HG03103 (cell line): ENCODE results near the gene ALDH3B2.
"Not testable (repeated sequence)": the region's sequence is repeated elsewhere in the genome, so short reads cannot be mapped to it uniquely, and the experiment has no call there.

Source experiments
- ATAC-seq: cut with Tn5 transposase; IDR thresholded peaks from one replicate; pipeline ENCODE4 v1.9.1; 2021; ENCODE audit warnings: low read depth; ENCODE audit not compliant: unreplicated experiment

ALDH3B2 gene

DNA sequence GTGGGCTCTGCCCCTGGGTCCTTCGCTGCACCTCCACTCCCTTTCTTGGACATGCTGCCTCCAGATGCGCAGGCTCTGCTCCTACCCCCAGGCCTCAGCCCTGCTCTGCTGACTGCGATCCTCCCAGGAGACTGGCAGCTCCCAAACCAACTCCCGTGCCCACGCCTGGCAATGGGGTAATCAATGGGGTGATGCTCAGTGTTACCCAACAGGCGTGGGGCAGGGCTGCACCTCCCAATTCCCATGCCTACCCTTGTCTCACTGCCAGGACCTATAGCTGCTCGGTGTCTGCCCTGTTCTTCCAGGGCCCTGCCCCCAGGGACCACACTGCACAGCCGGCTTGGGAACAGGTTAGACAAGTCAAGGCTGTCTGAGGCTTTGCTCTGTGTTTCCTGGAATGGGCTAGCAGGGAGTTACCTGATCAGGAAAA is at the start of gene ALDH3B2:
Gene ALDH3B2 (minus strand): TSS at position 182 of the 430 bp plus-strand sequence. CDS start 7,688 bp downstream, outside the sequence.
- ATAC-seq, result no peak

- ATAC-seq, result not testable (repeated sequence)
Observed at GRCh38 chr11:67723036-67723435, 48.6 kb upstream of the ALDH3B2 start.

GRCh38 chr11:67716226-67716625 is 41.8 kb upstream of the ALDH3B2 start:
- ATAC-seq, result not testable (repeated sequence)

GRCh38 chr11:67715801-67716200 is 41.4 kb upstream of the ALDH3B2 start:
- not testable (repeated sequence) for ATAC-seq

GRCh38 chr11:67713892-67714509 is 39.6 kb upstream of the ALDH3B2 start:
- not testable (repeated sequence) for ATAC-seq

DNA sequence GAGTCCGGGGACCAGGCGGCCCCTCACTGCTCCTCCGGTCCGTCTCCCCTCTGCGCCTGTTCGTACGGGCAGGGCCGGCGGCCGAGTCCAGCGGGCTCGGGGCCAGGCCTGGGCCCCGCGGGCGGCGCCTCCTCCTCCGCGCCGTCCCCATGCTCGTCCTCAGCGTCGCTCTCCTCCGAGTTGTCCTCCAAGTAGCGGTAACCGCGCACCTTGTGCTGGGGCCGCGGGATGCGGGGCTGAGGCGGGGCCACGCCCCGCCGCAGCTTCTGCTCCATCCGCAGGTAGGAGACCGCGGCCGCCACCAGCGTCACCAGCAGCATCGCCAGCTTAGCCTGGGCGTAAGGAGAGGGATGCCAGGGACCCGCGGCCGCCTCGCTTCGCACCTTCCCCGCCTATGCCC is 37.3 kb upstream of the ALDH3B2 start:
- not testable (repeated sequence) for ATAC-seq

GRCh38 chr11:67711212-67711611 is 36.8 kb upstream of the ALDH3B2 start:
- ATAC-seq, result not testable (repeated sequence)

- not testable (repeated sequence) for ATAC-seq
Observed at GRCh38 chr11:67709806-67710205, 35.4 kb upstream of the ALDH3B2 start.

DNA sequence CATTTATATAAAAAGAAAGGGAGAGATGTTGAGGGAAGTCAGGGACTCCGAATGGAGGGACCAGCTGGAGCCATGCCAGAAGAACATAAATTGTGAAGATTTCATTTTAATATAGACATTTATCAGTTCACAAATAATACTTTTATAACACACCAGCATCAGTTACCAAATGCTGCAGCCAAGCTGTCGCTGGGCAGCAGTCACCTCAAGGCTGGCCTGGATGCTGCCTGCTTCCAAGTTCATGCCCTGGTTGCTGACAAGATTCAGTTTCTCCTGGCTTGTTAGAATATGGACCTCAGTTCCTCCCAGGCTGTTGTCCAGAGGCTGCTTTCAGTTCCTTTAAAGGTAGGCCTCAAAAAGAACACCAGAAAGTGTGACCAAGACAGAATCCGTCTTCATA is 30.8 kb upstream of the ALDH3B2 start:
- no peak for ATAC-seq

GRCh38 chr11:67704524-67704923 is 30.1 kb upstream of the ALDH3B2 start:
- ATAC-seq, result no peak

DNA sequence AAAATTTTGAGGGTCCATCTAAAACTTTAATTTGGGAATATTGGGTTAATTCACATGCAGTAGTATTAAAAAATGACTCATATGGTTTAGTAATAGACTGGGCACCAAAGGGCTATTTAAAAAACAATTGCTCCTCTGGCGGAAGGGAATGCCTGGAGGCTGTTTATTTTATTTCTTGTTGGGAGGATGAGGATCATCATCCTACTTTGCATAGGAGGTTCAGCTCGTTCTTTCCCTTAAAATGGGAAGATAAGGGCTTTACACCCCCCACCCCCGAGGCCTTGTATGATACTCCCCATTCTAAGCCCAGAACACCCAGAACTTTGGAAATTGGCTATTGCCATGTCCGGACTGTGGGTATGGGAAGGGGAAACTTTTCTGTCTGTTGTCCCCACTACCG is 29.3 kb upstream of the ALDH3B2 start:
- not testable (repeated sequence) for ATAC-seq

DNA sequence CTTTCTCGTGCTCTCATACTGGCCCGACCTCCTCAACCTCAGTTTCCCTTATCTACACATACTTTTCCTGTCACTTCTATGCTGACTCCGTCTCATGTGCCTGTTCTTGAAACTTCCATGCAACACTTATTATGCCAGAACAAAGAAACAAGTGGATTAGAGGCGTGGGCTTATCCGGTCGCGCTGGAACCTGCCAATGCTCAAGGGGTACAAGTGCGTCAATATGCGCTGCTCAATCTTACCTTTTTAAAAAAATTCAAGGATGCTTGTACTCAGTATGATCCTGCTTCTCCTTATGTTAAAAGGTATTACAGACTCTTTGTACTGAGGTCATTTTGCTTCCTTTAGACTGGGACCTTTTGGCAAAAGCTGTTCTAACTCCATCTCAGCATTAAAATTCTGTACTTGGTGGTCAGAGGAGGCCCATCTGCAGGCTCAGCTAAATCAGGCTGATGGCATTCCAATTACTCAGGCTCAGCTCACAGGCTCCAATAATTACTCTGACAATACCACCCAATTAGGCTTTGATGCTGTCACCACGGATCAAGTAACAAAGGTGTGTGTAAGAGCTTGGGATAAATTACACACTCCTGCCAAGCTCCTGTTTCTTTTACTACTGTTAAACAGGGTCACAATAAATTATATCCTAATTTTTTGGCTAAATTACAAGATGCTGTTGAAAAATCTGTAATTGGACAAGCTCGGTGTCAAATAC is 26.3 kb upstream of the ALDH3B2 start:
- ATAC-seq, result no peak

GRCh38 chr11:67700141-67700540 is 25.7 kb upstream of the ALDH3B2 start:
- ATAC-seq, result no peak

DNA sequence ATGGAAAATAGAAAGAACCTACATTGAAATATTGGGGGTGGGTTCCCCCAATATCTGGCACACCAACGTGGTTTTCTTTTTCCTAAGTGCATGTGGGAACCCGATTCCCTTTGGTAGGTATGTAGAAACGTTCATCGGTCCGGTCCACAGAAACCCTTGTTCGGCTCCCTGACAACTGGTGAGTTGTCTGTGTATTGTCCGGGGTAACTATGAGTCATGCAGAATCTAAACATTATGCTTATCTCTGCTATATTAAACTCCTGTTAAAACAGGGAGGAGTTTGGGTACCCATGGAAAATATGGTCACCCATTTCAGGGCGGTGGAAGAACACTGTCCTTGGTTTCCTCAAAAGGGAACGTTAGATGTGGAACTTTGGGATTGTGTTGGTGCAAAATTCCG is 25.1 kb upstream of the ALDH3B2 start:
- ATAC-seq, result no peak

DNA sequence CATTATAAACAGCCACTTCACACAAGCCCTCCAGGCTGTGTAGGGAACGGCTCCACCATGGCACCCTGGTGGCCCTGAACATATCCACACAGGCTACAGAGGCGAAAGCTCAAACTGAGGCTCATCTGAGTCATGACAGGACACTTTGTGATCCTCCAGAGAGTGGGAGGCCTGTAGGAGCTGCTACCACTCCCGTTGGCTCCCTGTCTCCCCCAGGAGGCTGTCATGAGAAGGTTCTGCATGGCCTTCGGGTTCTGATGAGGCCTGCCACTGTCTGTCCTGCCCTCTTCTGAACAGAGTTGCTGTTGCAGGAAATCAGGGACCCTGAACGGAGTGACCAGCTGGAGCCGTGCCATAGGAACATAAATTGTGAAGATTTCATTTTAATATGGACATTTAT is 23.8 kb upstream of the ALDH3B2 start:
- no peak for ATAC-seq

DNA sequence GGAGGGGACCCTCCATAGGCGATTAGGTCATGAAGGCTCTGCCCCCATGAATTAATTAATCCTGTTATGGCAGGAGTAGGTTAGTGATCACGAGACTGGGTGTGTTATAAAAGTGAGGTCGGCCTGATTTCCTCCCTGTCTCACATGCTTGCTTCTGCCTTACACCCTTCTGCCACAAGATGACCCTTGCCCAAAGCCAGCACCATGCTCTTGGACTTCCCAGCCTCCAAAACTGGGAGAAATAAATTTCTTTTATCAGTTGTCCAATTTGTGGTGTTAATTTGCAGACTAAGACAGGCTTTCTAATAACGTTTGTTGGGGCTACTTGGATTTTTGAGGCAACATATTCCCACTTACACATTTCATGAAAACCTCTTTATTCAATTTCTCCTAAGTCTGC is 23.4 kb upstream of the ALDH3B2 start:
- no peak for ATAC-seq

- no peak for ATAC-seq
Observed at GRCh38 chr11:67696998-67697397, 22.6 kb upstream of the ALDH3B2 start.

- no peak for ATAC-seq
Observed at GRCh38 chr11:67695606-67696005, 21.2 kb upstream of the ALDH3B2 start.

DNA sequence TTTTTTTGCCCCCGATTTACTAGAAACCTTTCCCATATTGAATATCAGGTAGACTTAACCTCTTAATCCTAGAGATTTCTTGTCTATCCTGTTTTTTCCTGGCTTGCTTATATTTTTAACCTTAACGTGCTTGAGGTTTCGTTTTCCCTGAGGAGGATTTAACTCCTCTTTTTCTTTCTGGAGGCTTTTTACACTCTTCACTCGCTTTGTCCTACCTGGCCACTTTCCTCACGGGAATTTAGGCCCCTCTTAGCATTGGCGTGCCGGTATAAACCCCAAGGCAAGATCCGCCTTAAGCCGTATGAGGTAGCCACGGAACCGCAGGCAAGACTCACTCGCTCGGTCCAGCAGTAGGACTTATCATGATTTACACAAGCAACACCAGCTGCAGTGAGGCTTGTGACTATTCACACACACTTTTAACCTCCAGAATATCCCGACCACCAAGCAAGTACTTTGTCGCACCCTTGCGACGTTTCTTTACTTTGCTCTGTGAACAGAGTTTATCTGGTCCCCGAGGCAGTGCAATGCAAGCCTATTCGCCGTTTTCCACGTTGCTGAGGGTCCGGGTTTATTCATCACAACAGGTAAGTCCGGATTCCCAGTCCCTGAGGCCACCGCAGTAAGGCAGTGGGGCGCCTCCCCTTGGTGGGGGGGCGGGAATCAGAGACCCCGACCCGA is 20.6 kb upstream of the ALDH3B2 start:
- no peak for ATAC-seq

DNA sequence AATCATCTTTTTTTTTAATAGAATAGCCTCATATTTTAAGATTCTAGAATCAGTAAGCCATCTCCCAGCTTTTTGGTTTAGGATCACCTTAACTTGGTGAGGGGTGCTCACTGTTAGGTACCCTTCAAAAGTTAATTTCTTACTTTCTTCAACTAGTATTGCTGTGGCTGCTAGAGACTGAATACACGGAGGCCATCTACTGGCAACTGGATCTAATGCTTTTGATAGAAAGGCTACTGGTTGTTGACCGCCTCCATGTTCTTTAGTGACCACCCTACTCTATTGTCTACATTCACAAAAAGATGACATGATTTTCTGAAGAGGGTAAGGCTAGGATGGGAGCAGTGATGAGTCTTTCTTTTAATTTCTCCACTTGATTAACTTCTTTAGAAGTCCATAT is 16.7 kb upstream of the ALDH3B2 start:
- ATAC-seq, result no peak

- no peak for ATAC-seq
Observed at GRCh38 chr11:67689178-67689577, 14.8 kb upstream of the ALDH3B2 start.

GRCh38 chr11:67687986-67688385 is 13.6 kb upstream of the ALDH3B2 start:
- no peak for ATAC-seq
